GM23248 (cell line): Measurements from ENCODE around the gene JPT2. TPM values are rescaled to one million over a fixed set of nuclear protein-coding genes. Genes with fewer than 3 reads are reported as not detected.

Source experiments
- DNase-seq: peaks from one replicate; pipeline ENCODE4 v3.0.0-alpha.2; 2015
- H2AFZ ChIP-seq: fragments of 200-600 bp; sonication (generic); 2 replicates; pipeline ENCODE4 v1.6.1; 2016; ENCODE audit warnings: antibody characterized with exemption
- H3F3A ChIP-seq: fragments of 200-600 bp; sonication (generic); 2 replicates; pipeline ENCODE4 v1.6.1; 2016; ENCODE audit warnings: mild to moderate bottlenecking, antibody characterized with exemption, mixed run types; ENCODE audit not compliant: insufficient read depth
- H3K27ac ChIP-seq: fragments of 200-600 bp; sonication (generic); 2 replicates; pipeline ENCODE4 v1.5.1; 2016; ENCODE audit warnings: mild to moderate bottlenecking
- H3K27me3 ChIP-seq: fragments of 200-600 bp; sonication (generic); replicated peaks from 2 replicates; pipeline ENCODE4 v1.6.1; 2016; ENCODE audit warnings: mild to moderate bottlenecking; ENCODE audit not compliant: insufficient read depth
- H3K36me3 ChIP-seq: fragments of 200-600 bp; sonication (generic); 2 replicates; pipeline ENCODE4 v1.6.1; 2016; ENCODE audit warnings: low read depth, mild to moderate bottlenecking
- H3K4me1 ChIP-seq: fragments of 200-600 bp; sonication (generic); 2 replicates; pipeline ENCODE4 v1.6.1; 2016; ENCODE audit warnings: mild to moderate bottlenecking; ENCODE audit not compliant: insufficient read depth
- H3K4me2 ChIP-seq: fragments of 200-600 bp; sonication (generic); one replicate; pipeline ENCODE4 v1.6.1; 2016; ENCODE audit warnings: mild to moderate bottlenecking; ENCODE audit not compliant: unreplicated experiment
- H3K4me3 ChIP-seq: fragments of 200-600 bp; sonication (generic); 2 replicates; pipeline ENCODE4 v1.5.1; 2016; ENCODE audit warnings: mild to moderate bottlenecking
- H3K79me2 ChIP-seq: fragments of 200-600 bp; sonication (generic); 2 replicates; pipeline ENCODE4 v1.6.1; 2016; ENCODE audit warnings: mild to moderate bottlenecking; ENCODE audit not compliant: insufficient read depth
- H3K9ac ChIP-seq: fragments of 200-600 bp; sonication (generic); 2 replicates; pipeline ENCODE4 v1.6.1; 2016; ENCODE audit warnings: mild to moderate bottlenecking
- H3K9me2 ChIP-seq: fragments of 200-600 bp; sonication (generic); 2 replicates; pipeline ENCODE4 v1.6.1; 2016; ENCODE audit warnings: mixed run types, mild to moderate bottlenecking, moderate library complexity; ENCODE audit not compliant: insufficient read depth
- H3K9me3 ChIP-seq: fragments of 200-600 bp; sonication (generic); one replicate; pipeline ENCODE4 v1.6.1; 2017; ENCODE audit warnings: low read depth
- H4K20me1 ChIP-seq: fragments of 200-600 bp; sonication (generic); 2 replicates; pipeline ENCODE4 v1.6.0; 2016; ENCODE audit not compliant: insufficient read depth
- EZH2 ChIP-seq: fragments of 200-600 bp; sonication (generic); IDR thresholded peaks from 2 replicates; pipeline ENCODE4 v1.6.1; 2018; ENCODE audit warnings: antibody characterized with exemption, mild to moderate bottlenecking; ENCODE audit not compliant: insufficient read depth, poor library complexity, severe bottlenecking
- EZH2phosphoT487 ChIP-seq: fragments of 200-600 bp; sonication (generic); IDR thresholded peaks from 2 replicates; pipeline ENCODE4 v1.6.1; 2018; ENCODE audit warnings: antibody characterized with exemption, moderate library complexity, mild to moderate bottlenecking, low read depth; ENCODE audit not compliant: insufficient read depth
- WGBS, 2 experiments: methylation state at CpG; one replicate each; pipeline ENCODE4 v1.1.6; 2015 to 2017; ENCODE audit warnings: low lambda C conversion rate in 2 of 2, low coverage in 1 of 2; ENCODE audit errors: missing lambda C conversion rate in 2 of 2; 5-methylcytosine and 5-hydroxymethylcytosine counted together
- in situ Hi-C: fragments of 300-500 bp; cut with MboI; formaldehyde crosslinking; loops from 2 replicates; pipeline ENCODE4 v1.15.0; 2020
- polyA plus RNA-seq: library from polyadenylated mRNA; unstranded; fragments of >200 nt; fragmentation: Nextera tagmentation; extraction: Ambion mirVana; gene quantifications from 2 replicates; pipeline ENCODE4 v1.2.1, GENCODE V29; 2016
- total RNA-seq: library from RNA; depleted of rRNA; stranded (reverse); fragments of >200 nt; shearing (Covaris generic); gene quantifications from 2 replicates; pipeline ENCODE4 v1.2.3, GENCODE V29; 2014

JPT2 gene
- total and polyA plus RNA-seq, 2 experiments from 2014 or later: 8.0 to 51.8 TPM

- in situ Hi-C loops: no loop called here
- H3K4me3 ChIP-seq: no peak overlapping the region
- no peaks in the 10 kb centered on the region for H3K27me3 ChIP-seq
- no peak for TF ChIP-seq EZH2
- H3K4me2 ChIP-seq: no peak overlapping the region
- H4K20me1 ChIP-seq: no peaks in the 10 kb centered on the region; the same call in 1 of the 2 replicates
- H3K9ac ChIP-seq: no peak overlapping the region
- DNase-seq: no peak
- H3K79me2 ChIP-seq: peaks cover 99% of the 10 kb centered on the region
- no peaks in the 10 kb centered on the region for H3F3A ChIP-seq
- H3K4me1 ChIP-seq: no peaks in the 10 kb centered on the region
- WGBS, 2 experiments: 97 to 98% methylated on average over 13 of the region's 13 CpGs
- no peaks in the 10 kb centered on the region for H3K9me3 ChIP-seq
- no peaks in the 10 kb centered on the region for H3K9me2 ChIP-seq
- H2AFZ ChIP-seq: no peak overlapping the region
- no peak overlapping the region for H3K27ac ChIP-seq
- H3K36me3 ChIP-seq: peaks cover 11% of the 10 kb centered on the region; the same call in 1 of the 2 replicates
Observed at GRCh38 chr16:1632638-1632970, 45.5 kb upstream of the JPT2 start.

GRCh38 chr16:1633310-1633709 is 44.8 kb upstream of the JPT2 start:
- Histone ChIP-seq H4K20me1 (no peaks in the 10 kb centered on the region; the same call in 1 of the 2 replicates), H3K4me3 (no peak overlapping the region), H3K36me3 (peaks cover 11% of the 10 kb centered on the region; the same call in 1 of the 2 replicates), H3K27ac (no peak overlapping the region), H3K9me2 (no peaks in the 10 kb centered on the region), H3K4me2 (no peak overlapping the region), H3K9me3 (no peaks in the 10 kb centered on the region), H3K9ac (no peak overlapping the region), H3K27me3 (no peaks in the 10 kb centered on the region), H3K4me1 (no peaks in the 10 kb centered on the region), H3K79me2 (peaks cover 94% of the 10 kb centered on the region), H3F3A (no peaks in the 10 kb centered on the region), H2AFZ (no peak overlapping the region)
- DNase-seq: no peak
- in situ Hi-C loops: no loop called here
- no peak for TF ChIP-seq EZH2
- TF ChIP-seq EZH2phosphoT487: no peak
- WGBS, 2 experiments: 90 to 93% methylated on average over 12 of the region's 12 CpGs

GRCh38 chr16:1634541-1634940 is 43.5 kb upstream of the JPT2 start:
- peaks cover 17% of the 10 kb centered on the region; the same call in 1 of the 2 replicates for H3K36me3 ChIP-seq
- no peaks in the 10 kb centered on the region for H3K4me1 ChIP-seq
- no peak overlapping the region for H3K9ac ChIP-seq
- no peaks in the 10 kb centered on the region; the same call in 1 of the 2 replicates for H4K20me1 ChIP-seq
- no peaks in the 10 kb centered on the region for H3K9me2 ChIP-seq
- DNase-seq: no peak
- no peaks in the 10 kb centered on the region for H3F3A ChIP-seq
- no peak for TF ChIP-seq EZH2phosphoT487
- no peak for TF ChIP-seq EZH2
- H3K27me3 ChIP-seq: no peaks in the 10 kb centered on the region
- H3K4me2 ChIP-seq: no peak overlapping the region
- H3K27ac ChIP-seq: no peak overlapping the region
- in situ Hi-C loops: no loop called here
- WGBS, 2 experiments: 98 to 100% methylated on average over 12 of the region's 12 CpGs
- no peak overlapping the region for H2AFZ ChIP-seq
- H3K9me3 ChIP-seq: no peaks in the 10 kb centered on the region
- peaks cover 89% of the 10 kb centered on the region for H3K79me2 ChIP-seq
- no peak overlapping the region for H3K4me3 ChIP-seq

GRCh38 chr16:1635070-1635469 is 43.0 kb upstream of the JPT2 start:
- in situ Hi-C loops: no loop called here
- no peaks in the 10 kb centered on the region for H3K27me3 ChIP-seq
- WGBS, 2 experiments: 95 to 96% methylated on average over 13 of the region's 13 CpGs
- H3K36me3 ChIP-seq: peaks cover 17% of the 10 kb centered on the region; the same call in 1 of the 2 replicates
- H3K9me3 ChIP-seq: no peaks in the 10 kb centered on the region
- no peaks in the 10 kb centered on the region; the same call in 1 of the 2 replicates for H4K20me1 ChIP-seq
- no peak overlapping the region for H3K9ac ChIP-seq
- no peaks in the 10 kb centered on the region for H3K9me2 ChIP-seq
- H3K27ac ChIP-seq: no peak overlapping the region
- no peak overlapping the region for H3K4me3 ChIP-seq
- no peak overlapping the region for H2AFZ ChIP-seq
- peaks cover 86% of the 10 kb centered on the region for H3K79me2 ChIP-seq
- no peaks in the 10 kb centered on the region for H3K4me1 ChIP-seq
- no peak for DNase-seq
- no peak overlapping the region for H3K4me2 ChIP-seq
- no peaks in the 10 kb centered on the region for H3F3A ChIP-seq
- TF ChIP-seq EZH2phosphoT487: no peak
- TF ChIP-seq EZH2: no peak

GRCh38 chr16:1637526-1637925 is 40.6 kb upstream of the JPT2 start:
- H3K4me3 ChIP-seq: no peak overlapping the region
- TF ChIP-seq EZH2phosphoT487: no peak
- TF ChIP-seq EZH2: no peak
- H3K27me3 ChIP-seq: no peaks in the 10 kb centered on the region
- no peak for DNase-seq
- H3F3A ChIP-seq: no peaks in the 10 kb centered on the region
- no peaks in the 10 kb centered on the region for H4K20me1 ChIP-seq
- no peak overlapping the region for H2AFZ ChIP-seq
- in situ Hi-C loops: no loop called here
- H3K27ac ChIP-seq: no peak overlapping the region
- no peaks in the 10 kb centered on the region for H3K9me3 ChIP-seq
- H3K36me3 ChIP-seq: peaks cover 17% of the 10 kb centered on the region; the same call in 1 of the 2 replicates
- H3K4me2 ChIP-seq: no peak overlapping the region
- WGBS, 2 experiments: 94 to 95% methylated on average over 11 of the region's 11 CpGs
- peaks cover 67% of the 10 kb centered on the region for H3K79me2 ChIP-seq
- no peaks in the 10 kb centered on the region for H3K9me2 ChIP-seq
- H3K9ac ChIP-seq: no peak overlapping the region
- H3K4me1 ChIP-seq: no peaks in the 10 kb centered on the region
